K562 (cell line): Measurements from ENCODE around the gene PASD1. TPM values are rescaled to one million over a fixed set of nuclear protein-coding genes. Genes with fewer than 3 reads are reported as not detected.

Experiments used
- ATAC-seq: fragments of 200-7000 bp; cut with Tn5 transposase; 3 replicates; pipeline ENCODE4 v1.9.1; 2020; ENCODE audit warnings: moderate library complexity
- BruUV-seq: library from RNA; stranded (reverse); fragments of 400-500 nt; replicated peaks from 2 replicates; lab custom pipeline; 2021; lab: Mats Ljungman, UMichigan
- CTCF ChIA-PET: fragments of 300-600 bp; formaldehyde crosslinking; extraction: SDS; loops from one replicate; lab custom pipeline; 2021; ENCODE audit warnings: low intra/inter-chr PET ratio; lab: Yijun Ruan, JAX
- POLR2A ChIA-PET: fragments of 300-600, 350-650 bp; sonication (Branson Sonifier 250); formaldehyde crosslinking; extraction: SDS; loops from one replicate; lab custom pipeline; 2021; ENCODE audit warnings: antibody characterized with exemption, inconsistent platforms; lab: Yijun Ruan, JAX
- DNase-seq, 4 experiments: peaks; one replicate each; pipeline versions ENCODE4 v3.0.0 to v3.0.0-alpha.2; 2011 to 2018; ENCODE audit warnings: low spot score in 3 of 4, mixed read lengths in 3 of 4; ENCODE audit errors: extremely low read depth in 1 of 4
- FAIRE-seq: peaks from 2 replicates; lab custom pipeline; 2011; peaks lifted over from hg19 to GRCh38; lab: Jason Lieb, UNC
- H2AFZ ChIP-seq: 2 replicates; pipeline ENCODE4 v1.6.0; 2011; ENCODE audit warnings: low read depth, low read length, control low read depth, inconsistent platforms
- H3K27ac ChIP-seq: fragments of 200-600 bp; 3 replicates; pipeline ENCODE4 v1.8.0; 2011; ENCODE audit warnings: low read depth, mild to moderate bottlenecking, control low read depth, inconsistent platforms, low read length, moderate library complexity, mixed read lengths; ENCODE audit errors: extremely low read depth
- H3K27me3 ChIP-seq, 2 experiments: fragments of 300-600 bp in 1 of 2; 2 replicates in 1 of 2; 3 replicates in 1 of 2; pipeline versions ENCODE4 v1.6.0 to v1.8.0; 2011; ENCODE audit warnings: inconsistent platforms in 2 of 2, low read length in 2 of 2, mild to moderate bottlenecking in 1 of 2, mixed read lengths in 1 of 2, moderate library complexity in 1 of 2; ENCODE audit not compliant: control insufficient read depth in 2 of 2, insufficient read depth in 2 of 2
- H3K36me3 ChIP-seq: fragments of 300-600 bp; 3 replicates; pipeline ENCODE4 v1.8.0; 2011; ENCODE audit warnings: mild to moderate bottlenecking, low read length, inconsistent platforms; ENCODE audit not compliant: control insufficient read depth, insufficient read depth
- H3K4me1 ChIP-seq, 2 experiments: fragments of 200-600 bp in 1 of 2; replicated peaks in 1 of 2; 2 replicates in 1 of 2; 3 replicates in 1 of 2; pipeline versions ENCODE4 v1.5.1 to v1.8.0; 2011; ENCODE audit warnings: inconsistent platforms in 2 of 2, low read length in 2 of 2, mild to moderate bottlenecking in 1 of 2, mixed read lengths in 1 of 2, moderate library complexity in 1 of 2; ENCODE audit not compliant: control insufficient read depth in 2 of 2, insufficient read depth in 2 of 2
- H3K4me2 ChIP-seq: 2 replicates; pipeline ENCODE4 v1.6.1; 2011; ENCODE audit warnings: low read length, control low read depth, inconsistent platforms, mixed read lengths; ENCODE audit not compliant: insufficient read depth
- H3K4me3 ChIP-seq: fragments of 200-600 bp; sonication (generic), shearing (Covaris generic); 2 replicates; pipeline ENCODE4 v1.5.1; 2016; ENCODE audit warnings: control low read depth, inconsistent platforms
- H3K79me2 ChIP-seq: fragments of 200-600 bp; 3 replicates; pipeline ENCODE4 v1.8.0; 2011; ENCODE audit warnings: low read length, inconsistent platforms; ENCODE audit not compliant: control insufficient read depth, insufficient read depth
- H3K9ac ChIP-seq, 2 experiments: 2 replicates each; pipeline versions ENCODE4 v1.6.0 to v1.6.1; 2011; ENCODE audit warnings: low read depth in 2 of 2, low read length in 2 of 2, control low read depth in 1 of 2, inconsistent platforms in 1 of 2, mild to moderate bottlenecking in 1 of 2, mixed read lengths in 1 of 2; ENCODE audit not compliant: insufficient read depth in 1 of 2
- H3K9me1 ChIP-seq: one replicate; pipeline ENCODE4 v1.6.0; 2011; ENCODE audit warnings: inconsistent platforms, mild to moderate bottlenecking, low read length, moderate library complexity; ENCODE audit not compliant: control insufficient read depth, insufficient read depth
- H3K9me3 ChIP-seq: replicated peaks from 2 replicates; pipeline ENCODE4 v1.5.1; 2011; ENCODE audit warnings: low read depth, low read length, inconsistent platforms; ENCODE audit not compliant: control insufficient read depth, insufficient read depth
- H4K20me1 ChIP-seq: replicated peaks from 2 replicates; pipeline ENCODE4 v1.6.1; 2011; ENCODE audit warnings: low read length, inconsistent platforms, mixed read lengths; ENCODE audit not compliant: control insufficient read depth, insufficient read depth
- ATF7 ChIP-seq: fragments of 450-650 bp; IDR thresholded peaks from 2 replicates; pipeline ENCODE4 v1.7.1; 2014; ENCODE audit warnings: mild to moderate bottlenecking, moderate library complexity
- BACH1 ChIP-seq: fragments of 200-800 bp; sonication (Bioruptor generic); IDR thresholded peaks from 2 replicates; pipeline ENCODE4 v1.6.1; 2016; ENCODE audit warnings: missing genetic modification characterization, missing compliant biosample characterization
- BRD9 ChIP-seq: fragments of 450-650 bp; IDR thresholded peaks from 2 replicates; pipeline ENCODE4 v1.6.1; 2018; ENCODE audit warnings: low read depth; ENCODE audit not compliant: partially characterized antibody
- BRF2 ChIP-seq: IDR thresholded peaks from 3 replicates; pipeline ENCODE4 v1.6.1; 2011; ENCODE audit warnings: borderline replicate concordance, mild to moderate bottlenecking; ENCODE audit not compliant: insufficient read length, insufficient read depth
- FOS ChIP-seq: IDR thresholded peaks from 3 replicates; pipeline ENCODE4 v1.6.1; 2011; ENCODE audit not compliant: insufficient read length; ENCODE audit errors: extremely low read depth
- GATAD2A ChIP-seq: fragments of 450-650 bp; IDR thresholded peaks from 2 replicates; pipeline ENCODE4 v1.6.1; 2017
- JUN ChIP-seq, 2 experiments: sonication (generic) in 1 of 2; formaldehyde crosslinking in 1 of 2; IDR thresholded peaks; 2 replicates each; pipeline versions ENCODE4 v1.6.1 to v1.8.0; 2012 to 2022; ENCODE audit warnings: borderline replicate concordance in 2 of 2, mild to moderate bottlenecking in 2 of 2, improper control_type of control experiment in 1 of 2, low read depth in 1 of 2, low read length in 1 of 2, missing genetic modification reagents in 1 of 2
- KLF10 ChIP-seq: fragments of 250-450 bp; sonication (Bioruptor Pico); IDR thresholded peaks from 2 replicates; pipeline ENCODE4 v1.6.1; 2021; ENCODE audit warnings: matching md5 sums
- MAFK ChIP-seq: IDR thresholded peaks from 2 replicates; pipeline ENCODE4 v1.6.1; 2011; ENCODE audit warnings: low read length, improper control_type of control experiment
- MCM2 ChIP-seq: fragments of 450-650 bp; IDR thresholded peaks from 2 replicates; pipeline ENCODE4 v1.6.1; 2017; ENCODE audit warnings: low read depth, mild to moderate bottlenecking
- PHF21A ChIP-seq: fragments of 450-650 bp; IDR thresholded peaks from 2 replicates; pipeline ENCODE4 v1.6.1; 2017; ENCODE audit warnings: low read depth, borderline replicate concordance
- SFPQ ChIP-seq: fragments of 200-400 bp; formaldehyde crosslinking; IDR thresholded peaks from 2 replicates; pipeline ENCODE4 v1.6.1; 2017; ENCODE audit warnings: mild to moderate bottlenecking, low read depth, low read length, moderate library complexity
- SNAPC5 ChIP-seq: fragments of 250-450 bp; sonication (Bioruptor Pico); IDR thresholded peaks from 2 replicates; pipeline ENCODE4 v1.8.0; 2021; ENCODE audit warnings: moderate library complexity, mild to moderate bottlenecking, inconsistent platforms
- TEAD1 ChIP-seq, 2 experiments: fragments of 450-650 bp in 1 of 2; sonication (generic) in 1 of 2; formaldehyde crosslinking; IDR thresholded peaks; 2 replicates each; pipeline versions ENCODE4 v1.4.0 to v1.8.0; 2020 to 2022; ENCODE audit warnings: mild to moderate bottlenecking in 2 of 2, missing genetic modification reagents in 1 of 2
- ZBTB12 ChIP-seq: fragments of 250-450 bp; sonication (Bioruptor Pico); IDR thresholded peaks from 2 replicates; pipeline ENCODE4 v1.4.0; 2020
- ZFP91 ChIP-seq: sonication (generic); formaldehyde crosslinking; IDR thresholded peaks from 2 replicates; pipeline ENCODE4 v1.8.0; 2022; ENCODE audit warnings: mild to moderate bottlenecking, missing genetic modification reagents
- ZNF561 ChIP-seq: fragments of 450-650 bp; formaldehyde crosslinking; conservative IDR thresholded peaks from 2 replicates; pipeline ENCODE4 v1.4.0; 2020; ENCODE audit warnings: mild to moderate bottlenecking, moderate library complexity
- WGBS: fragments of 100-300 bp; shearing (Covaris generic); methylation state at CpG from one replicate; pipeline ENCODE4 v1.1.6; 2016; ENCODE audit warnings: low coverage, mixed read lengths; ENCODE audit not compliant: insufficient coverage; ENCODE audit errors: missing lambda C conversion rate; 5-methylcytosine and 5-hydroxymethylcytosine counted together
- in situ Hi-C: fragments of 300-500 bp; cut with MboI; formaldehyde crosslinking; loops from 4 replicates; pipeline ENCODE4 v1.15.0; 2018; ENCODE audit warnings: inconsistent platforms, mixed read lengths
- intact Hi-C: fragments of 100-400 bp; cut with micrococcal nuclease; formaldehyde crosslinking; loops from 2 replicates; pipeline ENCODE4 v1.14.2; 2022
- polyA plus RNA-seq, 8 experiments: library from polyadenylated mRNA; depleted of rRNA in 4 of 8; stranded (reverse) in 5 of 8; unstranded in 3 of 8; fragments of >200 nt; fragmentation: Nextera tagmentation in 2 of 8; fragmentation: Illumina TruSeq in 1 of 8; extraction: Ambion mirVana in 2 of 8; extraction: Trizol in 1 of 8; gene quantifications; 2 replicates each; pipeline versions ENCODE4 v1.2.1 to v1.2.3, GENCODE V29; 2011 to 2014; ENCODE audit warnings: inconsistent platforms in 1 of 8, missing spikeins in 1 of 8
- total RNA-seq, 7 experiments: library from RNA; depleted of rRNA in 6 of 7; stranded (reverse); fragments of >200 nt in 6 of 7; fragmentation: Illumina TruSeq in 2 of 7; extraction: Trizol in 2 of 7; gene quantifications; 2 replicates each; pipeline versions ENCODE4 v1.2.1 to v1.2.3, GENCODE V29; 2011 to 2021; ENCODE audit warnings: low replicate concordance in 1 of 7

PASD1 gene
- total and polyA plus RNA-seq, 9 of the 15 experiments (the other 6 are each of a cell fraction or from before 2014, with no cell fraction given): 1.7 to 12.8 (median 9.6) TPM

- no peak for ATAC-seq
- in situ Hi-C loops (no loop called here), intact Hi-C loops (no loop called here)
- 0 out of 5 replicates have a peak, but pooled peaks cover 0 to 10% of the 10 kb centered on the region in 2 experiments for H3K27me3 ChIP-seq
- H3K4me2 ChIP-seq: no peak overlapping the region
- no peaks in the 10 kb centered on the region for H3K36me3 ChIP-seq
- POLR2A ChIA-PET: no interaction called here
- H3K4me1 ChIP-seq: no peaks in the 10 kb centered on the region
- WGBS: 6% methylated on average over 2 of the region's 2 CpGs
- H3K4me3 ChIP-seq: no peak overlapping the region
- H3K27ac ChIP-seq: no peak overlapping the region
- no peak for DNase-seq
- H4K20me1 ChIP-seq: no peaks in the 10 kb centered on the region
- no peak for FAIRE-seq
- no peak overlapping the region for H2AFZ ChIP-seq
- H3K9me1 ChIP-seq: no peaks in the 10 kb centered on the region
- no peaks in the 10 kb centered on the region for H3K9me3 ChIP-seq
- no peak overlapping the region for H3K9ac ChIP-seq
- BruUV-seq: no TSS peak
- CTCF ChIA-PET: no interaction called here
- H3K79me2 ChIP-seq: no peaks in the 10 kb centered on the region
- TF ChIP-seq JUN (IDR thresholded peaks at IDR 0.05; ENCODE audit: borderline replicate concordance, low read depth, low read length) (no peak), JUN (CRISPR knock-in tag; IDR thresholded peaks at IDR 0.05; ENCODE audit: borderline replicate concordance) (no peak), KLF10 (no peak), PHF21A (no peak), ZNF561 (CRISPR knock-in tag) (no peak), GATAD2A (no peak), ZBTB12 (CRISPR knock-in tag) (no peak), BACH1 (no peak), SNAPC5 (CRISPR knock-in tag) (no peak), ZFP91 (CRISPR knock-in tag) (no peak), ATF7 (no peak), BRF2 (no peak), MCM2 (no peak), FOS (no peak), TEAD1 (CRISPR knock-in tag; IDR thresholded peaks at IDR 0.05) (no peak), BRD9 (no peak), SFPQ (no peak), MAFK (no peak)
Observed at GRCh38 chrX:151517421-151517820, 46.1 kb upstream of the PASD1 start.
